ENCODE data around the gene ADISSP. TPM values are rescaled to one million over a fixed set of nuclear protein-coding genes. Genes with fewer than 3 reads are reported as not detected.

ADISSP gene
- total and polyA plus RNA-seq, 2 of the 13 experiments (the other 11 are each of a cell fraction or from before 2014, with no cell fraction given) = 38.3 to 90.6 TPM

- 0 out of 2 replicates have a peak, but pooled peaks have one; percentile 38 for TF ChIP-seq ZNF598 (CRISPR knock-in tag; IDR thresholded peaks at IDR 0.05; ENCODE audit: borderline replicate concordance)
- TF ChIP-seq ZFP36L1 (CRISPR knock-in tag; IDR thresholded peaks at IDR 0.05) = peak; percentile 99
- TF ChIP-seq ZNF276 (CRISPR knock-in tag; IDR thresholded peaks at IDR 0.05; ENCODE audit: low read depth) = peak; percentile 84; the same call in 1 of the 2 replicates
- TF ChIP-seq ZNF841 (CRISPR knock-in tag; IDR thresholded peaks at IDR 0.05; ENCODE audit: borderline replicate concordance) = 0 out of 2 replicates have a peak, but pooled peaks have one; percentile 73
- TF ChIP-seq SAP130 (CRISPR knock-in tag; IDR thresholded peaks at IDR 0.05; ENCODE audit: low read depth) = peak; percentile 99
- TF ChIP-seq MXD4 (CRISPR knock-in tag; IDR thresholded peaks at IDR 0.05) = peak; percentile 97
- no peak for TF ChIP-seq HNRNPK (IDR thresholded peaks at IDR 0.05; ENCODE audit: low read depth, low read length, poor library complexity, severe bottlenecking)
- no peak for TF ChIP-seq ZMAT5 (CRISPR knock-in tag; IDR thresholded peaks at IDR 0.05; ENCODE audit: borderline replicate concordance, low read depth)
- no peak; the same call in 1 of the 2 replicates for TF ChIP-seq SAFB2 (CRISPR knock-in tag; IDR thresholded peaks at IDR 0.05; ENCODE audit: borderline replicate concordance, low read depth)
- peak in 1 of 2 experiments; percentile 75; a peak in 2 of 4 replicates for TF ChIP-seq POLR2A (IDR thresholded peaks at IDR 0.05; ENCODE audit: insufficient read depth in 1 of 2, low read depth in 2 of 2, low read length in 2 of 2)
- peak; percentile 63; the same call in 1 of the 2 replicates for TF ChIP-seq E2F5 (CRISPR knock-in tag; conservative IDR thresholded peaks at IDR 0.05)
- peak; percentile 3; the same call in 1 of the 2 replicates for TF ChIP-seq SIX1 (CRISPR knock-in tag; IDR thresholded peaks at IDR 0.05; ENCODE audit: borderline replicate concordance)
- TF ChIP-seq HES4 (CRISPR knock-in tag; IDR thresholded peaks at IDR 0.05; ENCODE audit: borderline replicate concordance) = peak; percentile 91; the same call in 1 of the 2 replicates
- TF ChIP-seq ZNF879 (CRISPR knock-in tag; IDR thresholded peaks at IDR 0.05) = no peak; the same call in 1 of the 2 replicates
- peak; percentile 28; the same call in 1 of the 2 replicates for TF ChIP-seq MAFF (IDR thresholded peaks at IDR 0.05; ENCODE audit: low read depth, low read length)
- peak; percentile 78; the same call in 1 of the 2 replicates for TF ChIP-seq MLXIP (CRISPR knock-in tag; IDR thresholded peaks at IDR 0.05; ENCODE audit: borderline replicate concordance)
- peak; percentile 20; the same call in 1 of the 2 replicates for TF ChIP-seq GATA4 (IDR thresholded peaks at IDR 0.05; ENCODE audit: borderline replicate concordance, low read depth)
- TF ChIP-seq SKIL (CRISPR knock-in tag; IDR thresholded peaks at IDR 0.05; ENCODE audit: borderline replicate concordance) = peak; percentile 84
Measured at GRCh38 chr20:3811467-3812258, 44.1 kb upstream of the ADISSP start (continued).

Data from HepG2 (cell line).